ENCODE data around the gene ATP6V1B1. TPM values are rescaled to one million over a fixed set of nuclear protein-coding genes. Genes with fewer than 3 reads are reported as not detected.

The ATP6V1B1 gene
- total RNA-seq, 1 donor, result not detected

DNA sequence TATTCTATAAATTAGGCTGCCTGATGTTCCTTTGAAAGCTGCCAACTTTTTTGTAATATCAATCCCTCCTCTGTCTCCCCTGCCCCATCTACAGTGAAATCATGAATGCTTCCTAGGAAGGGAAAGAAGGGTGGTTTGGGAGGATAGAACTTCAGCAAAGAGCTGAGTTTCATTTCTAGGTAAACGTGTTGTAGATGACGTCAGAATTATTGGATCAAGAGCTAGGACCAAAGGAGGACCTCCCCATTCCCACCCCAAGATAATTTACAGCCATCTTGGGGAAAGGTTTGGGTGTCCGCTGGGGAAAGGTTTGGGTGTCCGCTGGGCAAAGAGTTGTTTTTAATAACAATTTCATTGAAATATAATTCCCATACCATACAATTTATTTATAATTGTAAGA, 31.5 kb downstream of the ATP6V1B1 start:
- H3K4me3 ChIP-seq (ENCODE audit: low read depth, low read length), result no peak overlapping the region
- TF ChIP-seq, protein P1, sequence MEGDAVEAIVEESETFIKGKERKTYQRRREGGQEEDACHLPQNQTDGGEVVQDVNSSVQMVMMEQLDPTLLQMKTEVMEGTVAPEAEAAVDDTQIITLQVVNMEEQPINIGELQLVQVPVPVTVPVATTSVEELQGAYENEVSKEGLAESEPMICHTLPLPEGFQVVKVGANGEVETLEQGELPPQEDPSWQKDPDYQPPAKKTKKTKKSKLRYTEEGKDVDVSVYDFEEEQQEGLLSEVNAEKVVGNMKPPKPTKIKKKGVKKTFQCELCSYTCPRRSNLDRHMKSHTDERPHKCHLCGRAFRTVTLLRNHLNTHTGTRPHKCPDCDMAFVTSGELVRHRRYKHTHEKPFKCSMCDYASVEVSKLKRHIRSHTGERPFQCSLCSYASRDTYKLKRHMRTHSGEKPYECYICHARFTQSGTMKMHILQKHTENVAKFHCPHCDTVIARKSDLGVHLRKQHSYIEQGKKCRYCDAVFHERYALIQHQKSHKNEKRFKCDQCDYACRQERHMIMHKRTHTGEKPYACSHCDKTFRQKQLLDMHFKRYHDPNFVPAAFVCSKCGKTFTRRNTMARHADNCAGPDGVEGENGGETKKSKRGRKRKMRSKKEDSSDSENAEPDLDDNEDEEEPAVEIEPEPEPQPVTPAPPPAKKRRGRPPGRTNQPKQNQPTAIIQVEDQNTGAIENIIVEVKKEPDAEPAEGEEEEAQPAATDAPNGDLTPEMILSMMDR (IDR thresholded peaks at IDR 0.05; ENCODE audit: insufficient read depth, low read depth, low read length), result no peak
- DNase-seq (ENCODE audit: low read depth), result no peak

DNA sequence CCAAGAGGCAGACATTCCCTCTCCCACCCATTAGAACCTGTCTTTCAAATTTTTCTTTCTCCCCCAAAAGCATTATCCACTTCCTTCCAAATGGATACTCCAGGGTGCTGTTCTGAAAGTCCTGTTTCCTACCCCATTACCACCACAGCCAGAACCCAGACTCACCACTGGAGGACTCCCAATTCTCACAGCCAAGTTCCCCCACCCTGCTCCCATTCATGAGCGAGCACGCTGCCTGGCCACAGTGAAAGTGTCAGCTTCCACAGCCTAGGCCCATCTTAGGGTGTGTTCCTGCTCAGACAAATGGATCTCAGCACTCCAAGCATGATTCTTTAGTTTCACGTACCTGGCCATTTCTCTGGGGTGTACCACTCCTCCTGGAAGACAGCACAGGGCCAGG, 38.9 kb downstream of the ATP6V1B1 start:
- TF ChIP-seq, protein P1 (IDR thresholded peaks at IDR 0.05; ENCODE audit: insufficient read depth, low read depth, low read length), result no peak
- no peak for DNase-seq (ENCODE audit: low read depth)
- no peak overlapping the region for H3K4me3 ChIP-seq (ENCODE audit: low read depth, low read length)

DNA sequence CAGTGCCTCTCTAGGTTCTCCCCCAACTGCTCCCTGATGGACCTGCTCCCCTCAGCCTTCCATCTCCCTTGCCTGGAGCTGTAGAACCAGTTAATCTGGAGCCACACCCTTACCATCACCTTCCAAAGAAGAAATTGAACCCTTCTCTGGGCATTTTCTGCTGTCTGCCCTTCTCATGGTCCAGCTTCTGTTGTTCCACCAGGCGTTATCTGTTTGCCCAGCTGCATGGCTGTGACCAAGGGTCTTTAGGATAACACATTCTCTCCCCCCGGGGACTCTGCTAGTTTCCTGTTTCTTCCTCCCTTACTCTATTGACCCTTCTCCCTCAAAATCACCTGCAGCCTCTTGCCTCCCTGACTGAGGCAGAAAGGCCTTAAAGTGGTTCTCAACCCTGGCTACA, 39.5 kb downstream of the ATP6V1B1 start:
- TF ChIP-seq, protein P1 (IDR thresholded peaks at IDR 0.05; ENCODE audit: insufficient read depth, low read depth, low read length), result no peak
- DNase-seq (ENCODE audit: low read depth), result no peak

DNA sequence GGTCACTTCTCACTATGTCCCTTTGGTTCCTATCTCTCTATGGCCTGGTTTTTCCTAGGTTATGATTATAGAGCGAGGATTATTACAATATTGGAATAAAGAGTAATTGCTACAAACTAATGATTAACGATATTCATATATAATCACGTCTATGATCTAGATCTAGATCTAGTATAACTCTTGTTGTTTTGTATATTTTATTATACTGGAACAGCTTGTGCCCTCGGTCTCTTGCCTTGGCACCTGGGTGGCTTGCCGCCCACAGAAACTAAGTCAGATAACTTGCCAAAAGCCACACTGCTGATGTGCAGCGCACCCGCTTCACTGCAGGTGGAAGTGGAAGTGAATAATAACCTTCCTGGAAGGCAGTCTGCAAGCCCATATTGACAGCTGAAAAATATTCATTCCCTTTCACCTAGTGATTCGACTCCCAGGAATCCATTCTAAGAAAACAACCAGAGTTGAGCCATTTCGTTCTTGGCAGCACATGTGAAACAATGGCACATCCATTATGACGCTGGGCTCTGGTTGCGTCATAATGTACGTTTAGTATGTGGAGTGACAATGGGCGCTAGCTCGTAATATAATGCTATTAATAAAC, 42.0 kb downstream of the ATP6V1B1 start:
- TF ChIP-seq, protein P1 (IDR thresholded peaks at IDR 0.05; ENCODE audit: insufficient read depth, low read depth, low read length), result no peak
- DNase-seq (ENCODE audit: low read depth), result peak; percentile 74
- peak overlapping the region; percentile 70 for H3K4me3 ChIP-seq (ENCODE audit: low read depth, low read length)

More for the DNA sequence above, 39.5 kb downstream of the ATP6V1B1 start:
- no peak overlapping the region for H3K4me3 ChIP-seq (ENCODE audit: low read depth, low read length)

DNA sequence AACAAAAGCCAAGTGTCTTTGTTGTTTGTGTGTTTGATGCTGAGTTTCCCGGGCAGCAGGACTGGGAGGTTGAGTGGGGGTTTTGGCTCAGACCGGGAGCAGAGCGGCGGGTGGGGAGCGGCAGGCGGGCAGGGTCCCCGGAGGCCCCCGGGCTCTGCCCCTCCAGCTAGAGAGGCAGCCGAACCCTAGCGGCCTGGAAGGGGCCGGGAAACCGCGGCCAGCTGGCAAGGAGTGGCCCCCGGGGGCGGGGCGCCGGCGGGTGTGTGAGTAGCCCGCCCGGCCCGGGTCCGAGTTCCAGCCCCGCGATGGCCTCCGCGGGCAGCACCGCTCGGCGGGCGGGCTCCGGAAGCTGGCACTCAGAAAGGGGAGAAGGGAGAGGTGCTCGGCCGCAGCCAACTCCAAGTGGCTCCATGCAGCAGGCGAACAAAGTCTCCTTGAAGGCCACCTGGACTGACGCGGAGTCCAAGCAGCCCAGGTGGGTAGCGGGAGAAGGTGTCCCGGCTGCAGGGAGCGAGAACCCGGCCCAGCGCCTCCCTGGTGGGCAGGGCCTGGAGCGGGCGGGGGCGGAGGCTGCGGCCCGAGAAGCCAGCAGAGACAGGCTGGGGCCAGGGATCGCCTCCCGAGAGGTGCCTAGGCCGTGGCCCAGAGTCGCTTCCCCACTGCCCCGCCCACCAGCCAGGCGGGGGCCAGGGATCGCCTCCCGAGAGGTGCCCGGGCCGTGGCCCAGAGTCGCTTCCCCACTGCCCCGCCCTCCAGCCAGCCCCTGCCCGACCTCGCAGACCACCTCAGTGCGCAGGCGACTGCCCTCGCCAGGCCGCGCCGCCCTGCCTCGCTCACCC, 42.9 kb downstream of the ATP6V1B1 start, which contains the start of gene ANKRD53:
Gene ANKRD53 (plus strand): TSS at position 290 of the 839 bp plus-strand sequence. CDS start 16 bp downstream, at position 306.
- TF ChIP-seq, protein P1 (IDR thresholded peaks at IDR 0.05; ENCODE audit: insufficient read depth, low read depth, low read length), result no peak
- peak within 1 kb of the TSS; percentile 70 for H3K4me3 ChIP-seq (ENCODE audit: low read depth, low read length)
- no peak for DNase-seq (ENCODE audit: low read depth)

DNA sequence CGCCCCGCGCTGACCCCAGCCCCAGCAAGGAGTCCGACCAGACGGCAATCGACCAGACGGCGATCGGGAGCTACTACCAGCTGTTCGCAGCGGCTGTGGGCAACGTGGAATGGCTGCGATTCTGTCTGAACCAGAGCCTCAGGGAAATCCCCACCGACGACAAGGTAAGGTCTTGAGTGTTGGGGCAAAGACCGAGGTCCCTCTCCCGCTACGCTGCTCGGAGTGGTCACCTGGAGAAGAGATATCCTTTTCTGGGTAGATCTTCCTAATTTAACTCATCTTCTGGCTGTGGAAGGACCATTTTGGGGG, 43.4 kb downstream of the ATP6V1B1 start:
- peak; percentile 24 for DNase-seq (ENCODE audit: low read depth)
- TF ChIP-seq, protein P1 (IDR thresholded peaks at IDR 0.05; ENCODE audit: insufficient read depth, low read depth, low read length), result no peak
- H3K4me3 ChIP-seq (ENCODE audit: low read depth, low read length), result peak overlapping the region; percentile 63
